Measurements from ENCODE around the gene ACMSD. TPM values are rescaled to one million over a fixed set of nuclear protein-coding genes. Genes with fewer than 3 reads are reported as not detected.

ACMSD gene
- total RNA-seq, 2 experiments from 2014 or later = not detected

DNA sequence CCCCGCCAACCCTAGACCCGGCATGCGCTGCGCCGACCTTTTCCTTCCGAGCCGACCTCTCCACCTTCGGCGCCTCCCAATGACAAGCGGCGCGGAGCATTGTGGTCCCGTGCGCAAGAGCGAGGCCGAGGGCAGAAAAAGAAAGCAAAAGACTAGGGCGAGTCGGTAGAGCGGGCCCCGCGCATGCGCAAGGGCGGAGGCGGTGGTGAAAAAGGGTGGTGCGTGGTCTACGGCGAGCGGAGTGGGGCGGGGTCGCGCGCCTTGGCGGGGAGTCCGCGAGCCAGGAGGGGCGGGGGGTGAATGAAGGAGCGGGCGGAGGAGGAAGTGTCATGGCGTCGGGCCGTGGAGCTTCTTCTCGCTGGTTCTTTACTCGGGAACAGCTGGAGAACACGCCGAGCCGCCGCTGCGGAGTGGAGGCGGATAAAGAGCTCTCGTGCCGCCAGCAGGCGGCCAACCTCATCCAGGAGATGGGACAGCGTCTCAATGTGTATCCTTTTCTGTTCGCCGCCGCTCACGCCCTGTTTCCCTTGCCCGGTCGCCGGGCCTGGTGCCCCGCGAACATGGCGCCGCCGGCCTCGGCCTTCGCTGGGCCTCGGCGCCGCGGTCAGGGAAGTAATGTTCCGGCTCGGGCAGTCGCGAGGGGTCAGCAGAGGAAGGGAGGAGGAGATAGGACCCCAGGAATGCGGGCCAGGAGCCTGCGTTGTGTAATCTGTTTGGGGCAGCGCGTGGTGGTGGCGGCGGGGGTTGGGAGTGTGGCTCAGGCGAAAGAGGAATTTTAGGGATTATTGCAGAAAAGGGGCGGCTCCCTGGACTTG lies 80.3 kb downstream of the ACMSD start, which contains the start of gene CCNT2:
TSS of gene CCNT2 (plus strand) at position 297 of the 815 bp plus-strand sequence. CDS start at position 330, 33 bp downstream.
- Mint-ChIP-seq H3K36me3 (ENCODE audit: low read depth) (peaks cover 28% of the 10 kb centered on the region), H3K9me3 (peaks cover 3% of the 10 kb centered on the region), H3K4me3 (peak within 1 kb of the TSS; percentile 94), H3K27me3 (no peaks in the 10 kb centered on the region), H3K4me1 (peaks cover 36% of the 10 kb centered on the region), H3K27ac (peak within 1 kb of the TSS; percentile 98)
- ChIA-PET POLR2A (no interaction called here), CTCF (interaction anchor here (1.7 kb wide), 1 partner anchor 21 kb away, joined by 5 read pairs; no protein-coding TSS in a partner anchor)
- DNase-seq = peak; percentile 99

DNA sequence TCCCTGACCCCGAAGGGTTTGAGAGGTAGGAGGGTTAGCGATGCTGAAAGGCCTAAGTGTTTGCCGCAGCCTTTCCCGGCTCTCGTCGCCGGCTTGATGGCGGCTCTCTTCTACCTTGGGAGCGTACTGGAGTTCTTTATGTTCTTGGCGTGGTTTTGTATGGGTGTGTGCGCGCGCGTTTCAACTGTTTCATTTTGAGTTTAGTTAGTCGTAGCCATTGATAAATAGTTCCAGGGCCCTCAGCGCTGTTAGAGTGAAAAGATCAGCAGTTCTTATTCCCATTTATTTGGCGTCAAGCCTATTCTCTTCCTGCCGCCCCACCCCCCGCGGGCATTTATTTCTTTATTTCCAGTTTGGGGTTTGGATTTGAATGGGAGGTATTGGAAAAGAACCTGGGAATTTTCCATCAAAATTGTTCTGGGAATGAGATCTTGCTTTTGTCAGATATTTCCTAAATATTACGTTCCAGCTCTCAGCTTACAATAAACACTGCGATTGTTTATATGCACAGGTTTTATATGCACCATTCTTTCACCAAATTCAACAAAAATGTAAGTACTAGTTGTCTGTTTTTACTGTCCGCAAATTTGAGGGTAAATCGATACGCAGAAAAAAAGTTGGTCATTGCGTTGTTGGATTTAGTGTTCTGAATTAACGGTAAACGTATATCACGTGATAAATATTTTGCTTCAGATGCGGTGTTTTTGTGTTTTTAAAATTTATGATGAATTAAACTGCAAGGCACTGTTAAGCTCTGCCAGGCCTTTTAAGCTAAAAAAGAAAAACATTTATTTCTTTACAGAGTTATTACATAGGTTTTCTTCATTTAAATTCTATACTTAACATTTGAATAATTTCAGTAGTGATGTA lies 81.2 kb downstream of the ACMSD start:
- CTCF ChIA-PET = interaction anchor here (1.7 kb wide), 1 partner anchor 20 kb away, joined by 5 read pairs; no protein-coding TSS in a partner anchor
- peak; percentile 59 for DNase-seq
- POLR2A ChIA-PET = no interaction called here
- peaks cover 2% of the 10 kb centered on the region for H3K9me3 Mint-ChIP-seq
- no peaks in the 10 kb centered on the region for H3K27me3 Mint-ChIP-seq
- H3K36me3 Mint-ChIP-seq (ENCODE audit: low read depth) = peaks cover 33% of the 10 kb centered on the region
- H3K4me3 Mint-ChIP-seq = peak overlapping the region; percentile 94
- peak overlapping the region; percentile 98 for H3K27ac Mint-ChIP-seq
- peaks cover 42% of the 10 kb centered on the region for H3K4me1 Mint-ChIP-seq

GRCh38 chr2:134924912-134925311 lies 86.5 kb downstream of the ACMSD start:
- ChIA-PET CTCF (no interaction called here), POLR2A (no interaction called here)
- Mint-ChIP-seq H3K9me3 (no peaks in the 10 kb centered on the region), H3K4me1 (peaks cover 54% of the 10 kb centered on the region), H3K36me3 (ENCODE audit: low read depth) (peaks cover 42% of the 10 kb centered on the region), H3K27ac (no peak overlapping the region), H3K27me3 (no peaks in the 10 kb centered on the region), H3K4me3 (no peak overlapping the region)
- no peak for DNase-seq

DNA sequence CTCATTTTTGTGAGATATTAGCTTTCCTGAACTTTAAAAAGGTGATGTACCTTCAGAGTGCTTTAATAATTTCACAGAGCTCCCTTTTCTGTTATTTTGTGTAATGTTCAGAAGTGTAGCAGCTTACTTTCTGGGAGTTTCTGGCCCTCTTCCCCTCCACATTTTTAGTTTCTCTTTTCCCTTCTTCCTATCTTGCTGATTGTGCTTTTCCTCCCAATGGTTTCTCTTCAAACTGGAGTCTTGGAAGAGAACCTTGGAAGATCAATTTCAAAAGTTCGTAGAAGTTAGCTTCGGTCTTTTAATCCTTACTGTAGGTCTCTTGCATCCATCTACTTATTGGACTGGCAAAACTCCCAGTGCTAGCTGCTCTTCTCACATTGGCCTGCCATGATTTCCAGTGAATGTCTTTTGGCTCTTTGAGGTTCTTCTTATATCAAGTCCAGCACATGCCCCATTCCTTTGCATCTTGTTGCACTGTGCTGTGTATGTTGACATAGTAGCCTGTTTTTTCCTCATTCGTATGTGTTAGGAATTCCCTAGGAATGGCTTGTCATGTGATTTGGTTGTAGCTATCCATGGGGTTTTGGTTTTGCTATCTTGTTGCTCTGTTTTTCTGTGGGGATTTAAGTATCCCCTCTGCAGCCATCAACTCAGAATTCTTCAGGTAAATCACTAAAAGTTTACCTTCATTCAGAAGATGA lies 88.0 kb downstream of the ACMSD start:
- no peak overlapping the region for H3K27ac Mint-ChIP-seq
- H3K4me1 Mint-ChIP-seq = peaks cover 56% of the 10 kb centered on the region
- ChIA-PET CTCF (interaction anchor here (0.9 to 2.1 kb wide), 2 partner anchors 9 kb away, joined by 4 to 5 read pairs; no protein-coding TSS in a partner anchor), POLR2A (no interaction called here)
- H3K4me3 Mint-ChIP-seq = no peak overlapping the region
- DNase-seq = no peak
- H3K9me3 Mint-ChIP-seq = no peaks in the 10 kb centered on the region
- H3K36me3 Mint-ChIP-seq (ENCODE audit: low read depth) = peaks cover 45% of the 10 kb centered on the region
- no peaks in the 10 kb centered on the region for H3K27me3 Mint-ChIP-seq

DNA sequence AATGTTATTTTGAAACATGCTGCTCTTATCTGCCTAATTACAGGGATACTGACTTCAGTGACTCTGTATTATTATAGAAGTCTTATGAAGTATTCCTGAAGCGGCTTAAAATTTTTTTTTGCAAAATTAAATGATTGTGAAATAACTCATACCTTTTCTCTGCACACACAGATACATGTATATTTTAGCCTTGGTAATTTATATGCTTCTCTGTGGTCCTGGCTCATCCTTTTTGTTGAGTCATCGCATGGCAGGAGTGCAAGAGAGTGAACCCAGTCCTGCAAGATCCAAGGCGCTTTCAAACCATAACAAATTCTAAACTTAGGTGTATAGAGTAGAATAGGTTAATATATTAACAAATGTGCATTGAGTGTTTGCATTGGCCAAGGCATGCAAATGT lies 88.8 kb downstream of the ACMSD start:
- peaks cover 54% of the 10 kb centered on the region for H3K4me1 Mint-ChIP-seq
- H3K4me3 Mint-ChIP-seq = no peak overlapping the region
- H3K27ac Mint-ChIP-seq = no peak overlapping the region
- ChIA-PET POLR2A (no interaction called here), CTCF (interaction anchor here (2.1 kb wide), 1 partner anchor 10 kb away, joined by 5 read pairs; no protein-coding TSS in a partner anchor)
- H3K27me3 Mint-ChIP-seq = no peaks in the 10 kb centered on the region
- DNase-seq = no peak
- peaks cover 42% of the 10 kb centered on the region for H3K36me3 Mint-ChIP-seq (ENCODE audit: low read depth)
- no peaks in the 10 kb centered on the region for H3K9me3 Mint-ChIP-seq

- Mint-ChIP-seq H3K27ac (no peak overlapping the region), H3K9me3 (no peaks in the 10 kb centered on the region), H3K4me1 (peaks cover 47% of the 10 kb centered on the region), H3K4me3 (no peak overlapping the region), H3K36me3 (ENCODE audit: low read depth) (peaks cover 33% of the 10 kb centered on the region), H3K27me3 (no peaks in the 10 kb centered on the region)
- no peak for DNase-seq
- ChIA-PET POLR2A (no interaction called here), CTCF (no interaction called here)
Observed at GRCh38 chr2:134932864-134933526, 94.6 kb downstream of the ACMSD start.

GRCh38 chr2:134933732-134934131 lies 95.3 kb downstream of the ACMSD start:
- no peak overlapping the region for H3K4me3 Mint-ChIP-seq
- DNase-seq = no peak
- POLR2A ChIA-PET = no interaction called here
- H3K36me3 Mint-ChIP-seq (ENCODE audit: low read depth) = peaks cover 39% of the 10 kb centered on the region
- no peaks in the 10 kb centered on the region for H3K9me3 Mint-ChIP-seq
- H3K27me3 Mint-ChIP-seq = no peaks in the 10 kb centered on the region
- CTCF ChIA-PET = no interaction called here
- peaks cover 51% of the 10 kb centered on the region for H3K4me1 Mint-ChIP-seq
- no peak overlapping the region for H3K27ac Mint-ChIP-seq

- Mint-ChIP-seq H3K27ac (no peak overlapping the region), H3K27me3 (no peaks in the 10 kb centered on the region), H3K36me3 (ENCODE audit: low read depth) (peaks cover 40% of the 10 kb centered on the region), H3K9me3 (no peaks in the 10 kb centered on the region), H3K4me3 (no peak overlapping the region), H3K4me1 (peaks cover 51% of the 10 kb centered on the region)
- ChIA-PET POLR2A (no interaction called here), CTCF (no interaction called here)
- DNase-seq = no peak
Observed at GRCh38 chr2:134934150-134934549, 95.7 kb downstream of the ACMSD start.

DNA sequence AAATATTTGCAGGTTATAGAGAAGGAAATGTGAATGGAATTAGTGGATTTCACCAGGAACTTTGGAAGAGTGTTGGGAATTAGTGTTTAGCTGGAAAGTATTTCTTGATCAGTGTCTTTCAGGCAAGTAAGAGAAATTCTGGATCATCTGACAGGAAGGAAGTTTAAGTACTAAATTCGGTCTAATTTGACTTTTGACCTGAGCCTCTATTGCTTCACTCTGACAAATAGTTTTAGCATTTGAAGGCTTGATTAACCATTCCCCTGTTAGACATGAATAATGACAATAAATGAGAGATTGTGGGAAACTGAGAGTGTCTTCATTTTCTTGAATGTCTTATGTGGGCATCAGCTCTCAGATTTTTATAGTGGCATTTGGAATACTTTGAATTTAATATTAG lies 96.2 kb downstream of the ACMSD start:
- DNase-seq = no peak
- peaks cover 51% of the 10 kb centered on the region for H3K4me1 Mint-ChIP-seq
- H3K9me3 Mint-ChIP-seq = no peaks in the 10 kb centered on the region
- POLR2A ChIA-PET = no interaction called here
- no peaks in the 10 kb centered on the region for H3K27me3 Mint-ChIP-seq
- H3K36me3 Mint-ChIP-seq (ENCODE audit: low read depth) = peaks cover 44% of the 10 kb centered on the region
- H3K4me3 Mint-ChIP-seq = no peak overlapping the region
- CTCF ChIA-PET = no interaction called here
- peak overlapping the region; percentile 11 for H3K27ac Mint-ChIP-seq

DNA sequence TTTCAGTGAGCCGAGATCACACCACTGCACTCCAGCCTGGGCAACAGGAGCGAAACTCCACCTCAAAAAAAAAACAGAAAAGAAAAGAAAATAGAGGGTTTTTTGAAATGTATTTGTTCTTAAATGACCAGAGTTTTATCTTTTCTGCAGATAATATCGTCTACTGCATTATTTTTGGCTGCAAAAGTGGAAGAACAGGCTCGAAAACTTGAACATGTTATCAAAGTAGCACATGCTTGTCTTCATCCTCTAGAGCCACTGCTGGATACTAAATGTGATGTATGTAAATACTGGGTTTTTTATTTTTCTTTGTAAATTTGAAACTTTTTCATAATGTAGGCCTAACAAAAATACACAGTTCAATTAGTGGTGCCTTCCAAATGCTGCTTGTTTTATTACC lies 98.3 kb downstream of the ACMSD start:
- no peak for DNase-seq
- Mint-ChIP-seq H3K36me3 (ENCODE audit: low read depth) (peaks cover 47% of the 10 kb centered on the region), H3K9me3 (no peaks in the 10 kb centered on the region), H3K4me3 (no peak overlapping the region), H3K27ac (peak overlapping the region; percentile 46), H3K4me1 (peaks cover 42% of the 10 kb centered on the region), H3K27me3 (no peaks in the 10 kb centered on the region)
- ChIA-PET POLR2A (no interaction called here), CTCF (no interaction called here)

DNA sequence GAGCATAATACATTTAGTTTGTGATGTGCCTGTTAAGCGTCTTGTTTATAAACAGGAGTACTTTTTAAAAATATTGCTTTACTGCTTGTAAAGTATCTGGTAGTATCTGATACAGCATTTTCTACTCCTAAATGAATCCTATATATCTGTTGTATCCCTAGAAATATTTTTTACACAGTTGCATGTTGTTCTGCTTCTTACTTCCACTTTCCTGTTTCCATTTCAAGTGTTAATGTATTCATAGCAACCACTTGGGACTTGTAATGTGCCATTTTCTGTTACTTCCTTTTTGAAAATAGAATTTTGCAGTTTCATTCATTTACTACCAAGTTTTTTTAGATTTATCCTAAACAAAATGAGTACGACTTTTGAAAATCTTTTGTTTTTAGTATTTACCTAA lies 105.1 kb downstream of the ACMSD start:
- POLR2A ChIA-PET = interaction anchor here (0.6 kb wide), 1 partner anchor 1033 kb away, joined by 3 read pairs; no protein-coding TSS in a partner anchor
- peaks cover 52% of the 10 kb centered on the region for H3K36me3 Mint-ChIP-seq (ENCODE audit: low read depth)

GRCh38 chr2:134944975-134945374 lies 106.6 kb downstream of the ACMSD start:
- ChIA-PET CTCF (no interaction called here), POLR2A (no interaction called here)
- no peaks in the 10 kb centered on the region for H3K9me3 Mint-ChIP-seq
- no peak overlapping the region for H3K4me3 Mint-ChIP-seq
- no peak for DNase-seq
- peaks cover 53% of the 10 kb centered on the region for H3K36me3 Mint-ChIP-seq (ENCODE audit: low read depth)
- no peaks in the 10 kb centered on the region for H3K27me3 Mint-ChIP-seq
- peaks cover 18% of the 10 kb centered on the region for H3K4me1 Mint-ChIP-seq
- H3K27ac Mint-ChIP-seq = no peak overlapping the region

More for the DNA sequence above, 105.1 kb downstream of the ACMSD start:
- H3K4me3 Mint-ChIP-seq = no peak overlapping the region
- peaks cover 12% of the 10 kb centered on the region for H3K4me1 Mint-ChIP-seq
- no peaks in the 10 kb centered on the region for H3K9me3 Mint-ChIP-seq
- H3K27ac Mint-ChIP-seq = no peak overlapping the region
- CTCF ChIA-PET = no interaction called here
- no peak for DNase-seq
- no peaks in the 10 kb centered on the region for H3K27me3 Mint-ChIP-seq
